ENCODE results near the gene FBXO41. TPM values are rescaled to one million over a fixed set of nuclear protein-coding genes. Genes with fewer than 3 reads are reported as not detected.

Gene FBXO41
- total RNA-seq, 1 donor from 2014 or later: 10.1 TPM

- Mint-ChIP-seq H3K4me3 (ENCODE audit: unreplicated experiment) (no peak overlapping the region), H3K27me3 (ENCODE audit: low read depth, unreplicated experiment) (no peaks in the 10 kb centered on the region), H3K36me3 (ENCODE audit: low read depth, unreplicated experiment) (peaks cover 29% of the 10 kb centered on the region), H3K9me3 (ENCODE audit: unreplicated experiment) (no peaks in the 10 kb centered on the region), H3K4me1 (ENCODE audit: low read depth, unreplicated experiment) (peaks cover 5% of the 10 kb centered on the region), H3K27ac (ENCODE audit: unreplicated experiment) (no peak overlapping the region)
- H3K9ac ChIP-seq (ENCODE audit: low read length): no peak overlapping the region
- DNase-seq (ENCODE audit: low read depth): no peak
- no peak for FAIRE-seq
- H3K4me1 ChIP-seq (ENCODE audit: insufficient read depth, low read length): no peaks in the 10 kb centered on the region
- peaks cover 14% of the 10 kb centered on the region for H3K36me3 ChIP-seq (ENCODE audit: insufficient read depth, low read length)
- no peaks in the 10 kb centered on the region for H4K20me1 ChIP-seq (ENCODE audit: insufficient read depth, low read length)
- TF ChIP-seq EZH2 (IDR thresholded peaks at IDR 0.05; ENCODE audit: insufficient read depth, low read length): no peak
- no peak for TF ChIP-seq CTCF (IDR thresholded peaks at IDR 0.05; ENCODE audit: insufficient read depth, low read depth, low read length)
- H3K27me3 ChIP-seq (ENCODE audit: insufficient read depth, low read length): no peaks in the 10 kb centered on the region
- no peaks in the 10 kb centered on the region for H3K9me3 ChIP-seq (ENCODE audit: insufficient read depth, low read depth, low read length)
- H3K4me3 ChIP-seq (ENCODE audit: insufficient read depth, low read depth, low read length): no peak overlapping the region
- no peak overlapping the region for H2AFZ ChIP-seq (ENCODE audit: low read depth, low read length)
- H3K4me2 ChIP-seq (ENCODE audit: low read length): no peak overlapping the region
- no peak overlapping the region for H3K27ac ChIP-seq (ENCODE audit: low read depth, low read length)
- no peaks in the 10 kb centered on the region for H3K79me2 ChIP-seq (ENCODE audit: insufficient read depth, low read length)
Measured at GRCh38 chr2:73225513-73226360, 58.5 kb downstream of the FBXO41 start.

- no peak overlapping the region for H3K4me3 Mint-ChIP-seq (ENCODE audit: unreplicated experiment)
- H3K9me3 ChIP-seq (ENCODE audit: insufficient read depth, low read depth, low read length): no peaks in the 10 kb centered on the region
- H3K27me3 Mint-ChIP-seq (ENCODE audit: low read depth, unreplicated experiment): no peaks in the 10 kb centered on the region
- TF ChIP-seq CTCF (IDR thresholded peaks at IDR 0.05; ENCODE audit: insufficient read depth, low read depth, low read length): no peak
- TF ChIP-seq EZH2 (IDR thresholded peaks at IDR 0.05; ENCODE audit: insufficient read depth, low read length): no peak
- peaks cover 27% of the 10 kb centered on the region for H3K36me3 Mint-ChIP-seq (ENCODE audit: low read depth, unreplicated experiment)
- no peaks in the 10 kb centered on the region for H3K9me3 Mint-ChIP-seq (ENCODE audit: unreplicated experiment)
- H3K4me1 ChIP-seq (ENCODE audit: insufficient read depth, low read length): no peaks in the 10 kb centered on the region
- H3K4me3 ChIP-seq (ENCODE audit: insufficient read depth, low read depth, low read length): no peak overlapping the region
- H4K20me1 ChIP-seq (ENCODE audit: insufficient read depth, low read length): peaks cover 2% of the 10 kb centered on the region
- peaks cover under 1% of the 10 kb centered on the region for H3K79me2 ChIP-seq (ENCODE audit: insufficient read depth, low read length)
- H3K27me3 ChIP-seq (ENCODE audit: insufficient read depth, low read length): no peaks in the 10 kb centered on the region
- H3K36me3 ChIP-seq (ENCODE audit: insufficient read depth, low read length): peaks cover 9% of the 10 kb centered on the region
- FAIRE-seq (no peak), DNase-seq (ENCODE audit: low read depth) (no peak)
- no peak overlapping the region for H3K9ac ChIP-seq (ENCODE audit: low read length)
- no peak overlapping the region for H3K27ac Mint-ChIP-seq (ENCODE audit: unreplicated experiment)
- H3K4me2 ChIP-seq (ENCODE audit: low read length): no peak overlapping the region
- peaks cover 5% of the 10 kb centered on the region for H3K4me1 Mint-ChIP-seq (ENCODE audit: low read depth, unreplicated experiment)
- H2AFZ ChIP-seq (ENCODE audit: low read depth, low read length): no peak overlapping the region
- no peak overlapping the region for H3K27ac ChIP-seq (ENCODE audit: low read depth, low read length)
Measured at GRCh38 chr2:73223821-73224220, 60.5 kb downstream of the FBXO41 start.

- Histone ChIP-seq H3K9ac (ENCODE audit: low read length) (no peak overlapping the region), H3K27me3 (ENCODE audit: insufficient read depth, low read length) (no peaks in the 10 kb centered on the region), H3K36me3 (ENCODE audit: insufficient read depth, low read length) (peaks cover 3% of the 10 kb centered on the region), H2AFZ (ENCODE audit: low read depth, low read length) (no peak overlapping the region), H3K27ac (ENCODE audit: low read depth, low read length) (no peak overlapping the region), H3K4me2 (ENCODE audit: low read length) (no peak overlapping the region), H3K79me2 (ENCODE audit: insufficient read depth, low read length) (peaks cover 35% of the 10 kb centered on the region), H4K20me1 (ENCODE audit: insufficient read depth, low read length) (peaks cover 9% of the 10 kb centered on the region), H3K4me3 (ENCODE audit: insufficient read depth, low read depth, low read length) (no peak overlapping the region), H3K9me3 (ENCODE audit: insufficient read depth, low read depth, low read length) (no peaks in the 10 kb centered on the region), H3K4me1 (ENCODE audit: insufficient read depth, low read length) (peaks cover 3% of the 10 kb centered on the region)
- H3K9me3 Mint-ChIP-seq (ENCODE audit: unreplicated experiment): no peaks in the 10 kb centered on the region
- TF ChIP-seq CTCF (IDR thresholded peaks at IDR 0.05; ENCODE audit: insufficient read depth, low read depth, low read length): no peak
- TF ChIP-seq EZH2 (IDR thresholded peaks at IDR 0.05; ENCODE audit: insufficient read depth, low read length): no peak
- H3K36me3 Mint-ChIP-seq (ENCODE audit: low read depth, unreplicated experiment): peaks cover 12% of the 10 kb centered on the region
- FAIRE-seq (no peak), DNase-seq (ENCODE audit: low read depth) (no peak)
- H3K27me3 Mint-ChIP-seq (ENCODE audit: low read depth, unreplicated experiment): no peaks in the 10 kb centered on the region
- H3K27ac Mint-ChIP-seq (ENCODE audit: unreplicated experiment): no peak overlapping the region
- H3K4me1 Mint-ChIP-seq (ENCODE audit: low read depth, unreplicated experiment): peaks cover 7% of the 10 kb centered on the region
- H3K4me3 Mint-ChIP-seq (ENCODE audit: unreplicated experiment): no peak overlapping the region
Measured at GRCh38 chr2:73218298-73218697, 66.0 kb downstream of the FBXO41 start.

All from astrocyte (in vitro differentiated cells and primary cell).